ENCODE data around the gene TWNK.

GRCh38 chr10:100963826-100964225 lies 23.5 kb upstream of the TWNK start:
- TF ChIP-seq CTCF (IDR thresholded peaks at IDR 0.05) (no peak), POLR2A (IDR thresholded peaks at IDR 0.05) (no peak), POLR2AphosphoS5 (IDR thresholded peaks at IDR 0.05) (no peak)

Measured in gastroesophageal sphincter (tissue), 3 donors.